Activated CD4-positive, CD25-positive, alpha-beta regulatory T cell treated with anti-CD3 and anti-CD28 coated beads, Interleukin-2, amount 50 U/mL, for 16 hours (primary cell): Measurements from ENCODE around the gene DNMT1.
A peak's percentile ranks its signal among the peaks of the same experiment; 100 is the strongest.

Experiments used
- DNase-seq: peaks from one replicate; pipeline ENCODE4 v3.0.0-alpha.2; 2020; ENCODE audit warnings: low read depth, low spot score

DNMT1 gene

DNA sequence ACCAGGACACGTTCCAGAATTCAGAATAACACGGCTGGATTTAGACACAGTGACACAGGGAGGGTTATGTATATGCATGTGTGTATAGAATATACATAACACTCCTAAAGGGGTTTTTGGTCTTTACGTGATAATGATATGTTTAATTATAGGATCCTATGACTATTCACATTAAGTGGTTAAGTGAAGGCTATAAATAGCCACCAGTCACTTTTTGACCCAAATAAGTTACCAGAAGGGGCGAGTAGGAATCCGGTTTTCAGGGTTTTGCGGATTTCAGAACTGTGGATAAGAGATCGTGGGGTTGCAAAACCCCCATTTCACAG, 99.2 kb downstream of the DNMT1 start:
- no peak for DNase-seq

DNA sequence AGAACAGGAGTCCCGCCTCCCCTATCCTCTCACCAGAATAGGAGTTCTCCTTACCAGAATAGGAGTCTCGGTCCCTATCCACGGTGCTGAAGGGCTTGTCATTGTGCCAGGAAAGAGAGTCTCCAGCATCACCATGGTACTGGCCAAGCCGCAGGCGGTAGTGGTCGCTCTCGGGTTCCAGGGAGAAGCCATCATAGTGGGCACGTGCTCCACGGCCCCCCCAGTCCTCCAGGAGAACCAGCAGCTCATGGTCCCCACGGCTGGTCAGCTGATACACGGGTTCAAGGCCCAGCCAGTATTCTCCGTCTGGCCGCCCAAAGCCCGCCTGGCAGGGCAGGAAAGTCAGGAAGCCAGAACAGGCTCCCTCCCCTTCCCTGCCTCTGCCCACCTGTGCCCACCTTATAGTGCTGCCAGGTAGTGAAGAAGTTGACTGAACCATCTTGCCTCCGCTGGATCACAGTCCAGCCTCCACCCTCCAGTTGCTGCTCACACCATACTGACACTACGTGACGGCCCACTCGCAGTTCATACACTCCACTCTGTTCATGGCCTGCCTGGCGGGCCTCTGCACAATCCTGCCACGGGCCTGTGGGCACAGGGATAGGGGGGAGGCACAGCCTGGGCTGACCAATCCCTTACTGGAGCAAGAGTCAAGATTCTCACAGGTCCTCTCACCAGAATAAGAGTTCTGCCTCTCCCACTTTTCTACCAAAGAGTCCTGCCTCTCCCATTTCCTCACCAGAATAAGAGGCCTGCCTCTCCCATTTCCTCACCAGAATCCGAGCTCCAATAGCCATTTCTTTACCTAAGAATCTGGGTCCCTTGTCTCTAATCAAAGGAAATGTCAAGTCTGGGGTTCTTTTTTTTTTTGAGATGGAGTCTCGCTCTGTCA, 101.2 kb downstream of the DNMT1 start:
- no peak for DNase-seq

DNA sequence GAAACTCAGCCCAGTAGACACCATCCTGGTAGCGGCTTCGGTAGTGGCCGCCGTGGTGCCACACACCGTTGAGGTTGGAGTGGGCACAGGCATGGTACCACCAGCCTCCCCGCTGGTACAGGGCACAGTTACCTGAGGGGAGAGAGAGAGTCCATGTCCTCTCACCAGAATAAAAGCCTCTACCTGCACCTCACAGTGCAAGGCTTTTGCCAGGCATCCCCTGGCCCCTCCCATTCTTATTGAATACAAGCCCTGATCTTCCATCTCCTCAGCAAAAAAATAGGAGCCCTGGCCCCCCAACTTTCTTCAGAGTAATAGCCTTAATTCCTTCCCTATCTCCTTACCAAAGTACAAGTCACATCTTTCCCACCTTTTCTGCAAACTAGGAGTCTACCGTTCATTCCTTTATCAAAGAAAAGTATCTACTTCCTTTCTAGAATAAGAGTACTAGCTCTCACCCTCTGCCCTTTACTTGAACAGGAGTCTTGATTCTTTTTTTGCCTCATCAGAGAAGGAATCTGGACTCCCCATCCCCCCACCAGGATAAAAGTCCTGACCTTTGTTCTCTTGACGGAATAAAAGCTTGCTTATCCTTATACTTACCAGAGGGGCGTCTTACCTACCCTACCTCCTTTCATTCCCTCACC, 102.0 kb downstream of the DNMT1 start:
- DNase-seq, result no peak

GRCh38 chr19:10091895-10092641, 102.7 kb downstream of the DNMT1 start:
- DNase-seq, result no peak

- no peak for DNase-seq
Observed at GRCh38 chr19:10091370-10091687, 103.4 kb downstream of the DNMT1 start.

GRCh38 chr19:10089801-10090375, 104.9 kb downstream of the DNMT1 start:
- no peak for DNase-seq

DNA sequence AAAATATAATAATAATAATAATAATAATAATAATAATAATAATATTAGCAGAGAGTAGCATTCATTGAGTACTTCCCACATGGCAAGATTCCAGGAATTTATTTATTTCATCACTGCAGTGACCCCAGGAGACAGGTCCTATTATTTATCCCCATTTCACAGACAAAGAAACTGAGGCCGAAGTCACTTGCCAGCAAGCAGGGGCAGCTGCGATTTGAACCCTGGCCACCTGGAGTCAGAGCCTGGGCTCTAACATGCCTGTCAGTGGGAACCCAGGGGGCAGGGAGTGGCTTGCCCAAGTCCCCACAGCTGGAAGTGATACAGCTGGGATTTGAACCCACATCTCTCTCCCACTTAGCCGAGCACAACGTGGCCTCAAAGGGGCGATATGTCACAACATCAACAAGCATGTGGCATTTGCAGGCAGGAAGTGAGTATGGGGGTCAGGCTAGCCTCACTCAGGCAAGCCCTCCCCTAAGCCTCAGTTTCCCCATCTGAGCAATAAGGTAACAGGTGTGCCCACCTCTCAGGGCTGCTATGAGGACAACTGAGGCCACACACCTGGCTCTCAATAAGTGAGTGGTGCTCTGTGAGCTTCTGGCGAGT, 105.7 kb downstream of the DNMT1 start:
- DNase-seq, result no peak

GRCh38 chr19:10087296-10088061, 107.3 kb downstream of the DNMT1 start:
- no peak for DNase-seq

DNA sequence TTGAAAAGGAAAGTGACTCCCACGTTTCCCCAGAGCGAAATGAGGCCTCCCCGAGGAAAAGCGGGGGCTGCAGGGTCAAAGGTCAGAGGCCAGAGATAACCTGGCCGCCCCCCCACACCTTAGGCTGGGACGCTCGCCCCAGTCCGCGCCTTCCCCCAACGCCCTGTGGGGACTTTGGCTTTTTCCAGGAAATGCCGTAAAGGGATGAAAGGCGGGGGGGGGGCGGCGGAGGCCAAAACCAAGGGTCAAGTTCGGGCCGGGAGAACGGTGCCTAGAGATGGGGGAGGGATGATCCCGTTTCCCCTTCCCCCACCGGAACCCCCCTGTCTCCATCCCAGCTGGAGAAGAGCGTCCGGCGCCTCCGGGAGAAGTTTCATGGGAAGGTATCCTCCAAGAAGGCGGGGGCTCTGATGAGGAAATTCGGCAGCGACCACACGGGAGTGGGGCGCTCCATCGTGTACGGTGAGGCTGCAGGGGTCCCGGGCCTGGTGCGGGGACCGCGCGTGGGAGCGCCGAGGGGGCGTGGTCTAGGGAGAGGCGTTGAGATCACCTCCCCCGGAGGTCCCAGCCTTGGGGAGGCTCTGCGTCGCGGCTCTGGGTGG, 108.1 kb downstream of the DNMT1 start:
- no peak for DNase-seq

DNA sequence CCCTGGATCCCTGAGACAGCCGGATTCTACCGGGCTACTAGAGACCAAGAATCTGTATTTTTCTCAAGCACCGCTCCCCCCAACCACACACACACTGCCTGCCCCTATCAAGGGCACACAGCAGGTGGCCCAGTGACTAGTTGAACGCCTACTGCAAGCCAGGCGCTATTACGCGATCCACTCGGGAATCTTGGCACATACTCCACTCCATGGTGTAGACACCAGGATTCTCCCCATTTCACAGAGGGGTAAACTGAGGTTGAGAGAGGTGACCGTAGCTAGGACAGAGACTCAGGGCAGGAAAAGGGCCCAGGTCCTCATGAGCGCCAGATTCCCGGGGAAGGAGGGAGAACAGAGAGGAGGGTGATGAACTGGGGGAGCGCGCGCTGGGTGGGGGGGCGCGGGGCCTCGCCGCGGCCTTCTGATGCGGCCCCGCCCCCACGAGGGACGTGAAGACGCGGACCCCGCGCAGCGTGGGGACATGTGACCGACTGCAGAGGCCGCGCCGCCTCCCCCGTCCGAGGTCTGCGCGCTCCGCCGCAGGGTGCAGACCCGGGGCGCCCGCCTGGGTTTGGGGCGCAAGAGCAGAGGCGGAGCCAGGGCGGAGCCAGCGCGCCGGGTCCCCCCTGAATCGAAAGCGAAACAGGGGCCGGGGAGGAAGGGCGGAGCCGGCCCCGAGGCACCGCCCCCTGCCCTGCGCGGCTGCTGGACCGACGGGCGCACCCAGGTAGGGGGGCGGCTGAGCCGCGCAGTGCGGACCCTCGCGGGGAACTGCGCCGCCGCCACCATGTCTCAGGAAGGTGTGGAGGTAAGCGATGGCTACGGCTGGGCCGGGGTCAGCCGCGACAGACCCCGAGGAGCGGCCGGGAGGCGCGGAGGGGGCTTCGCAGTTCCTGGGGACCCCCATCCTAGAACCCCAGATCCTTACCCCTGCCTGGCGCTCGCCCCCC, 108.8 kb downstream of the DNMT1 start, which contains the start of gene SHFL:
Gene SHFL, plus strand, starts transcription at position 677 of the 950 bp plus-strand sequence. Its CDS starts 111 bp downstream, at position 788.
- peak; percentile 63 for DNase-seq

DNA sequence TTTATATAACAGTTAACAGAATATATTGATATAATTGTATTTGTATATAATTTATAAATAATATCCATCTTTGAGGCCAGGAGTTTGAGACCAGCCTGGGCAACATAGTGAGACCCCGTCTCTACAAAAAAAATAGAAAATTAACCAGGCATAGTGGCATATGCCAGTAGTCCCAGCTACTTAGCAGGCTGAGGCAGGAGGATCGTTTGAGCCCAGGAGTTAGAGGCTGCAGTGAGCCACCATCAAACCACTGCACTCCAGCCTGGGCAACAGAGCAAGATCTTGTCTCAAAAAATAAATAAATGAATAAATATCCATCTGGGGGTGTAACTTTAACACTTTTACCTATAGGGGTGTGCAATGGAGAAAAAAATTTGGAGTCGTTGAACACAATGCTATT, 110.0 kb downstream of the DNMT1 start:
- no peak for DNase-seq

GRCh38 chr19:10083911-10084310, 110.8 kb downstream of the DNMT1 start:
- no peak for DNase-seq
